ENCODE measurements around the gene TTR. TPM values are rescaled to one million over a fixed set of nuclear protein-coding genes. Genes with fewer than 3 reads are reported as not detected.

Gene TTR
- total and polyA plus RNA-seq, 2 donors (not counting 1 experiment from before 2014, with no cell fraction given) = not detected

- Histone ChIP-seq H3K9me3 (ENCODE audit: control extremely low read depth in 1 of 3, control insufficient read depth in 2 of 3, insufficient read depth in 1 of 3, low read length in 2 of 3) (no peaks in the 10 kb centered on the region), H4K20me1 (ENCODE audit: control insufficient read depth, insufficient read depth, low read length, poor library complexity, severe bottlenecking) (no peaks in the 10 kb centered on the region), H3K9ac (ENCODE audit: low read length) (no peak overlapping the region), H3K4me1 (ENCODE audit: control insufficient read depth in 2 of 2, insufficient read depth in 2 of 2, low read length in 2 of 2) (no peaks in the 10 kb centered on the region), H3K4me3 (ENCODE audit: control extremely low read depth in 1 of 5, extremely low read depth in 1 of 5, insufficient read depth in 1 of 5, low read depth in 2 of 5, low read length in 4 of 5) (no peak overlapping the region), H3K79me2 (ENCODE audit: control insufficient read depth, insufficient read depth, low read length) (no peaks in the 10 kb centered on the region), H3K27me3 (replicated peaks in 1 of 4; ENCODE audit: control extremely low read depth in 1 of 4, control insufficient read depth in 3 of 4, insufficient read depth in 4 of 4, low read length in 3 of 4) (no peaks in the 10 kb centered on the region), H3K4me2 (replicated peaks; ENCODE audit: low read depth, low read length, poor library complexity, severe bottlenecking) (no peak overlapping the region), H3K27ac (ENCODE audit: low read length in 2 of 2) (no peak overlapping the region), H2AFZ (ENCODE audit: insufficient read depth, low read depth, low read length, poor library complexity, severe bottlenecking) (no peak overlapping the region), H3K36me3 (replicated peaks in 1 of 2; ENCODE audit: control extremely low read depth in 1 of 2, control insufficient read depth in 1 of 2, extremely low read depth in 1 of 2, insufficient read depth in 2 of 2, low read length in 1 of 2) (no peaks in the 10 kb centered on the region)
- intact Hi-C loops (cut with micrococcal nuclease) = no loop called here
- ChIA-PET POLR2A (no interaction called here), CTCF (no interaction called here)
- Mint-ChIP-seq H3K9me3 (ENCODE audit: insufficient read depth) (no peaks in the 10 kb centered on the region), H3K27ac (no peak overlapping the region), H3K4me3 (no peak overlapping the region), H3K27me3 (no peaks in the 10 kb centered on the region), H3K4me1 (no peaks in the 10 kb centered on the region)
- DNase-seq (no peak), ATAC-seq (ENCODE audit: low read depth) (no peak)
- TF ChIP-seq, protein P1, sequence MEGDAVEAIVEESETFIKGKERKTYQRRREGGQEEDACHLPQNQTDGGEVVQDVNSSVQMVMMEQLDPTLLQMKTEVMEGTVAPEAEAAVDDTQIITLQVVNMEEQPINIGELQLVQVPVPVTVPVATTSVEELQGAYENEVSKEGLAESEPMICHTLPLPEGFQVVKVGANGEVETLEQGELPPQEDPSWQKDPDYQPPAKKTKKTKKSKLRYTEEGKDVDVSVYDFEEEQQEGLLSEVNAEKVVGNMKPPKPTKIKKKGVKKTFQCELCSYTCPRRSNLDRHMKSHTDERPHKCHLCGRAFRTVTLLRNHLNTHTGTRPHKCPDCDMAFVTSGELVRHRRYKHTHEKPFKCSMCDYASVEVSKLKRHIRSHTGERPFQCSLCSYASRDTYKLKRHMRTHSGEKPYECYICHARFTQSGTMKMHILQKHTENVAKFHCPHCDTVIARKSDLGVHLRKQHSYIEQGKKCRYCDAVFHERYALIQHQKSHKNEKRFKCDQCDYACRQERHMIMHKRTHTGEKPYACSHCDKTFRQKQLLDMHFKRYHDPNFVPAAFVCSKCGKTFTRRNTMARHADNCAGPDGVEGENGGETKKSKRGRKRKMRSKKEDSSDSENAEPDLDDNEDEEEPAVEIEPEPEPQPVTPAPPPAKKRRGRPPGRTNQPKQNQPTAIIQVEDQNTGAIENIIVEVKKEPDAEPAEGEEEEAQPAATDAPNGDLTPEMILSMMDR (IDR thresholded peaks at IDR 0.05) = no peak
- TF ChIP-seq EZH2 (IDR thresholded peaks at IDR 0.05; ENCODE audit: borderline replicate concordance, insufficient read depth, low read depth, low read length, poor library complexity, severe bottlenecking) = no peak
- WGBS (ENCODE audit: insufficient coverage) = 89% methylated on average over 3 of the region's 5 CpGs
Observed at GRCh38 chr18:31583185-31583854, 8.4 kb upstream of the TTR start.

- intact Hi-C loops (cut with micrococcal nuclease) = no loop called here
- DNase-seq (no peak), ATAC-seq (ENCODE audit: low read depth) (no peak)
- Histone ChIP-seq H3K27ac (ENCODE audit: low read length in 2 of 2) (no peak overlapping the region), H4K20me1 (ENCODE audit: control insufficient read depth, insufficient read depth, low read length, poor library complexity, severe bottlenecking) (no peaks in the 10 kb centered on the region), H3K79me2 (ENCODE audit: control insufficient read depth, insufficient read depth, low read length) (no peaks in the 10 kb centered on the region), H3K9me3 (ENCODE audit: control extremely low read depth in 1 of 3, control insufficient read depth in 2 of 3, insufficient read depth in 1 of 3, low read length in 2 of 3) (no peaks in the 10 kb centered on the region), H2AFZ (ENCODE audit: insufficient read depth, low read depth, low read length, poor library complexity, severe bottlenecking) (no peak overlapping the region), H3K9ac (ENCODE audit: low read length) (no peak overlapping the region), H3K36me3 (replicated peaks in 1 of 2; ENCODE audit: control extremely low read depth in 1 of 2, control insufficient read depth in 1 of 2, extremely low read depth in 1 of 2, insufficient read depth in 2 of 2, low read length in 1 of 2) (no peaks in the 10 kb centered on the region), H3K4me2 (replicated peaks; ENCODE audit: low read depth, low read length, poor library complexity, severe bottlenecking) (no peak overlapping the region), H3K27me3 (replicated peaks in 1 of 4; ENCODE audit: control extremely low read depth in 1 of 4, control insufficient read depth in 3 of 4, insufficient read depth in 4 of 4, low read length in 3 of 4) (no peaks in the 10 kb centered on the region), H3K4me1 (ENCODE audit: control insufficient read depth in 2 of 2, insufficient read depth in 2 of 2, low read length in 2 of 2) (no peaks in the 10 kb centered on the region), H3K4me3 (ENCODE audit: control extremely low read depth in 1 of 5, extremely low read depth in 1 of 5, insufficient read depth in 1 of 5, low read depth in 2 of 5, low read length in 4 of 5) (no peak overlapping the region)
- ChIA-PET CTCF (no interaction called here), POLR2A (no interaction called here)
- Mint-ChIP-seq H3K9me3 (ENCODE audit: insufficient read depth) (no peaks in the 10 kb centered on the region), H3K4me1 (no peaks in the 10 kb centered on the region), H3K27ac (no peak overlapping the region), H3K4me3 (no peak overlapping the region), H3K27me3 (no peaks in the 10 kb centered on the region)
- no CpG with 5 or more reads among the region's 5 CpGs for WGBS (ENCODE audit: insufficient coverage)
- no peak for TF ChIP-seq EZH2 (IDR thresholded peaks at IDR 0.05; ENCODE audit: borderline replicate concordance, insufficient read depth, low read depth, low read length, poor library complexity, severe bottlenecking)
- TF ChIP-seq, protein P1 (IDR thresholded peaks at IDR 0.05) = no peak
Observed at GRCh38 chr18:31585991-31586390, 5.7 kb upstream of the TTR start.

Measured in B cell (primary cell).